Peyer's patch (tissue), 4 donors: ENCODE measurements around the gene FAR1. TPM values are rescaled to one million over a fixed set of nuclear protein-coding genes. Genes with fewer than 3 reads are reported as not detected.

Source experiments
- DNase-seq, 3 donors: peaks; one replicate each; pipeline ENCODE4 v3.0.0-alpha.2; 2017 to 2019
- H3K27ac ChIP-seq, 4 donors: fragments of 200-600 bp; sonication (generic); one replicate each; pipeline ENCODE4 v1.5.1; 2016 to 2019
- H3K27me3 ChIP-seq, 2 donors: fragments of 200-600 bp; sonication (generic); one replicate each; pipeline ENCODE4 v1.5.1; 2019
- H3K36me3 ChIP-seq, 3 donors: fragments of 200-600 bp; sonication (generic); one replicate each; pipeline ENCODE4 v1.5.1; 2016 to 2019
- H3K4me1 ChIP-seq, 4 donors: fragments of 200-600 bp; sonication (generic); one replicate each; pipeline ENCODE4 v1.5.1; 2016 to 2019
- H3K4me3 ChIP-seq, 4 donors: fragments of 200-600 bp; sonication (generic); 1 replicate in 3 of 4; 2 replicates in 1 of 4; pipeline ENCODE4 v1.5.1; 2016 to 2019; ENCODE audit warnings: mild to moderate bottlenecking in 1 of 4
- H3K9me3 ChIP-seq, 4 donors: fragments of 200-600 bp; sonication (generic); one replicate each; pipeline ENCODE4 v1.5.1; 2016 to 2019; ENCODE audit warnings: mild to moderate bottlenecking in 1 of 4
- CTCF ChIP-seq, 6 experiments: fragments of 450-650 bp in 4 of 6; fragments of 200-600 bp in 2 of 6; sonication (generic) in 1 of 6; IDR thresholded peaks; one replicate each; pipeline ENCODE4 v1.5.1; 2017 to 2019; ENCODE audit warnings: antibody characterized with exemption in 6 of 6, mild to moderate bottlenecking in 3 of 6, moderate library complexity in 1 of 6
- POLR2A ChIP-seq, 2 donors: fragments of 450-650 bp; IDR thresholded peaks; one replicate each; pipeline ENCODE4 v1.5.1; 2017; ENCODE audit warnings: antibody characterized with exemption in 2 of 2, mild to moderate bottlenecking in 2 of 2, moderate library complexity in 2 of 2
- total RNA-seq, 4 donors: library from RNA; depleted of rRNA; stranded (reverse); fragments of >200 nt; gene quantifications; one replicate each; pipeline ENCODE4 v1.1.0, GENCODE V29; 2016

The FAR1 gene
- total RNA-seq, 4 donors from 2014 or later = 35.2 to 125 (median 74.0) TPM

- H3K27ac ChIP-seq = no peak overlapping the region
- H3K9me3 ChIP-seq = no peaks in the 10 kb centered on the region
- no peaks in the 10 kb centered on the region for H3K27me3 ChIP-seq
- no peak for DNase-seq
- TF ChIP-seq CTCF (IDR thresholded peaks at IDR 0.05) = no peak
- no peak for TF ChIP-seq POLR2A (IDR thresholded peaks at IDR 0.05)
- no peaks in the 10 kb centered on the region for H3K4me1 ChIP-seq
- no peaks in the 10 kb centered on the region for H3K36me3 ChIP-seq
- H3K4me3 ChIP-seq = no peak overlapping the region
Observed at GRCh38 chr11:13635804-13636203, 32.7 kb upstream of the FAR1 start.

- no peak for TF ChIP-seq CTCF (IDR thresholded peaks at IDR 0.05)
- TF ChIP-seq POLR2A (IDR thresholded peaks at IDR 0.05) = no peak
- no peak overlapping the region for H3K27ac ChIP-seq
- no peaks in the 10 kb centered on the region for H3K36me3 ChIP-seq
- no peaks in the 10 kb centered on the region for H3K27me3 ChIP-seq
- H3K4me1 ChIP-seq = no peaks in the 10 kb centered on the region
- no peak overlapping the region for H3K4me3 ChIP-seq
- DNase-seq = no peak
- no peaks in the 10 kb centered on the region for H3K9me3 ChIP-seq
Observed at GRCh38 chr11:13637125-13638069, 31.1 kb upstream of the FAR1 start.

DNA sequence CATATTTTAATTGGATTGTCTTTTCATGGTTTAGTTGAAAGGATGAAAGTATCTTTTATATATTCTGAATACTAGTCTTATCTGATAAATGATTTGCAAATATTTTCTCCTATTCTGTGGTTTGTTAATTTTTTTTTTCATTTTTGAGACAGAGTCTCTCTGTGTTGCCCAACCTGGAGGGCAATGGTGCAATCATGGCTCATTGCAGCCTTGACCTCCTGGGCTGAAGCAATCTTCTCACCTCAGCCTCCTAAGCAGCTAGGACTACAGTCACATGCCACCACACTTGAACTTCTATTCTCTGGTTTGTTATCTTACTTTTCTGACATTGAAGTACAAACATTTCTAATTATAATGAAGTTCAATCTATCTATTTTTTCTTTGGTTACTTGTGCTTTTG lies 30.0 kb upstream of the FAR1 start:
- H3K27me3 ChIP-seq = no peaks in the 10 kb centered on the region
- no peak overlapping the region for H3K27ac ChIP-seq
- H3K4me1 ChIP-seq = no peaks in the 10 kb centered on the region
- H3K9me3 ChIP-seq = no peaks in the 10 kb centered on the region
- no peaks in the 10 kb centered on the region for H3K36me3 ChIP-seq
- no peak overlapping the region for H3K4me3 ChIP-seq
- DNase-seq = no peak
- no peak for TF ChIP-seq POLR2A (IDR thresholded peaks at IDR 0.05)
- no peak for TF ChIP-seq CTCF (IDR thresholded peaks at IDR 0.05)

DNA sequence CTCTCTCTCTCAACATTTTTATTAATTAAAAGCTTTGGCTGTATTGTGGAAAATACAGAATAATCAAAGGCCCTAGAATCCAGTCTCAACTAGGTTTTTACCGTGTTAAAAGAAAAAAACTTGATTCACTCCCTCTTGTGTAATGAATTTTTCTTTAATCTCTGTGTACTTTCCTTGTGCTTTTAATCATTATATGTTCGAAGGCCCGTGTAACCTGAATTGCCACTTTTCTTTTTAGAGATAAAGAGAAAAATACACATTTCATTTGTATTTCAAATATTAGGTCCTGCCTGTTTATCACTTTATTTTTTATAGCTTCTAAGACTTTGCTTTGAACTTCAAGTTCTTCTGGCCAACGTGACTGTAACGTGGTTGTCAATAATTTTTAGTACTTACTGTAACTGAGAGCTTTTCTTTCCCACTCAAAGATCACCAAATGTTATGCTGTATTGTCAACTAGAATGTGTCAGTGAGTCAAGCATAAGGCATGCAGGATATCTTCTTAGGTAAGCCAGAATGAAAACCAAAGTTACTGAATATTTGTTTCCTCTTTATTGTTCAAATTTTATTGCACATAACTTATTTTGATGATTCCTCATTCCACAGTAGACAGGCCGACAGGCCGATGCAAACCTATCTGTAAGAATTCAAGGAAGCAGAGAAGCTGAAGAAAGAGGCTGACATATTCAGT lies 23.3 kb upstream of the FAR1 start:
- DNase-seq = no peak
- H3K9me3 ChIP-seq = no peaks in the 10 kb centered on the region
- no peaks in the 10 kb centered on the region for H3K27me3 ChIP-seq
- H3K4me3 ChIP-seq = no peak overlapping the region
- no peaks in the 10 kb centered on the region for H3K4me1 ChIP-seq
- TF ChIP-seq POLR2A (IDR thresholded peaks at IDR 0.05) (no peak), CTCF (IDR thresholded peaks at IDR 0.05) (no peak)
- H3K36me3 ChIP-seq = no peaks in the 10 kb centered on the region
- no peak overlapping the region for H3K27ac ChIP-seq

DNA sequence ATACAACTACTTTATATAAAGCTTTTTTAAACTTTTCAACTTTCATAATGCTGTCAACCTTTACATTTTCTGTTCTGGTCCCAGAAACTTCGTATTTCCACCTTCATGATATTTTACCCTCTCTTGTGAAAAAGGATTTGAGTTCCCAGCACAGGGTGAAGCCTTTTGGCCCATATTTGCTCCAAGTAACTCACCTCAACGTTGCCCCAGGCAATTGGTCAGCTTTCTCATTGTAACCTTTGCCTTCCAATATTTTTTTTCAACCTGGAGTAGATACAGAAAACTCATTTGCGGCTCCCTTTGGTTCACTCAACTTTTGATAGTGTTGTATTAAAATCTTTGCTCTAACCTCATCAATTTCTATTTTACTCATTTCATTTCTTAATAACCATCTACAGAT lies 21.1 kb upstream of the FAR1 start:
- DNase-seq = no peak
- no peaks in the 10 kb centered on the region for H3K36me3 ChIP-seq
- H3K4me3 ChIP-seq = no peak overlapping the region
- H3K27me3 ChIP-seq = no peaks in the 10 kb centered on the region
- TF ChIP-seq POLR2A (IDR thresholded peaks at IDR 0.05) = no peak
- TF ChIP-seq CTCF (IDR thresholded peaks at IDR 0.05) = no peak
- no peak overlapping the region for H3K27ac ChIP-seq
- H3K9me3 ChIP-seq = no peaks in the 10 kb centered on the region
- no peaks in the 10 kb centered on the region for H3K4me1 ChIP-seq
